ENCODE data around the gene KCTD10.
"Not testable (repeated sequence)": the region's sequence is repeated elsewhere in the genome, so short reads cannot be mapped to it uniquely, and the experiment has no call there.

KCTD10 gene

DNA sequence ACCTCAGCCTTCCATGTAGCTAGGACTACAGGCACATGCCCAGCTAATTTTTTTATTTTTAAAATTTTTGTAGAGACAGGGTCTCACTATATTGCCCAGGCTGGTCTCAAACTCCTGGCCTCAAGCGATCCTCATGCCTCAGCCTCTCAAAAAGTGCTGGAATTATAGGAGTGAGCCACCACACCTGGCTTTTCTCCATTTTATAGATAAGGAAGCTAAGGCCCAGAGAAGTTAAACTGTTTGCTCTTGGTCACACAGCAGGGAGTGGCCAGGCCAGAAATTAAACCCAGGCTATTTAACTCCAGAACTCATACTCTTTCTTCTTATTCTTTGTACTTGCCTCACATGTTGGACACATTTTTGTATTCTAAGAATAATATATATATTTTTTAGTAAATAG is 16.8 kb upstream of the KCTD10 start:
- DNase-seq, result no peak

DNA sequence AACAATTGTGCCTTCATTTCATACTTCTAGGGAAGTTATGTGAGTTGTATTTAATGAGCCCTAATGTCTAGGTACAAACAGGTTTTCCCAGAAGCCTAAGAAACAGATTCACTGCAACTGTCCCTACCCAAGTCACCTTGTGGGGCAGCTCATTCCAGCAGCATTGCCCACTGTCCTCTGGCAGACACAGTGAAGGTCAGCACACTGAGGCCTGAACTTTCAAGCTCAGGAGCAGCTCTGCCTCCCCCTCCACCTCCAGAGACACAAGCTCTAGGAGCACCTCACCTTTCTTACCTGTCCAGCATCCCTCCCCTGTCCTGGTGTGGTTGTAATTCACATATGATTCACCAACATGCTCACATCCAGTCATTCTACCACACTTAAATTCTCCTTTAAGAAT is 16.0 kb upstream of the KCTD10 start:
- no peak for DNase-seq

DNA sequence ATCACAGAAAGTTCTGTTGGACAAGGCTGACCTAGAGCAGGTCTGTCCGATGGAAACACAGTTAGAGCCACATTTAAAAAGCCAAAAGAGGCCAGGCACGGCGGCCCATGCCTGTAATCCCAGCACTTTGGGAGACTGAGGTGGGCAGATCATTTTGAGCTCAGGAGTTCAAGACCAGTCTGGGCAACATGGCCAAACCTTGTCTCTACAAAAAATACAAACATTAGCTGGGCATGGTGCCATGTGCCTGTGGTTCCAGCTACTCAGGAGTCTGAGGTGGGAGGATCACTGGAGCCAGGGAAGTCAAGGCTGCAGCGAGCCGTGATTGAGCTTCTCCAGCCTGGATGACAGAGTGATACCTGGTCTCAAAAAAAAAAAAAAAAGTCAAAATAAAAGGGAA is 15.3 kb upstream of the KCTD10 start:
- no peak for DNase-seq

DNA sequence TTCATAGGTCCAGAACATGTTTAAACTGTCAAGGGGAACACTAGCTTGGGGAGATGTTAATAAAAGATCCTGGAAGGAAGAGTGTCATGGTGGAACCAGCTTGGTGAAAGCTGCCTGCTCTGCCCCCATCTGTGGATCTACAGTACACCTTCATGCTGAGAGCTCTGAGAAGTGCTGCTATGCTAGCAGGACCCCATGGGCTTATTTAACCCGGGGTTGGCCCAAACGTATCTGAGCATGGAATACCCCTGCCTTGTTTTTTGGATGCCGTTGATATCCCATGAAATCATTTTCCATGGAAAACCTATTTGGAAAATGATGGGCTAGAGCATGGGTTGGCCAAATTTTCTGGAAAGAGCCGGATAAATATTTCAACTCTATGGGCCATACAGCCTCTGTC is 14.6 kb upstream of the KCTD10 start:
- DNase-seq, result no peak

DNA sequence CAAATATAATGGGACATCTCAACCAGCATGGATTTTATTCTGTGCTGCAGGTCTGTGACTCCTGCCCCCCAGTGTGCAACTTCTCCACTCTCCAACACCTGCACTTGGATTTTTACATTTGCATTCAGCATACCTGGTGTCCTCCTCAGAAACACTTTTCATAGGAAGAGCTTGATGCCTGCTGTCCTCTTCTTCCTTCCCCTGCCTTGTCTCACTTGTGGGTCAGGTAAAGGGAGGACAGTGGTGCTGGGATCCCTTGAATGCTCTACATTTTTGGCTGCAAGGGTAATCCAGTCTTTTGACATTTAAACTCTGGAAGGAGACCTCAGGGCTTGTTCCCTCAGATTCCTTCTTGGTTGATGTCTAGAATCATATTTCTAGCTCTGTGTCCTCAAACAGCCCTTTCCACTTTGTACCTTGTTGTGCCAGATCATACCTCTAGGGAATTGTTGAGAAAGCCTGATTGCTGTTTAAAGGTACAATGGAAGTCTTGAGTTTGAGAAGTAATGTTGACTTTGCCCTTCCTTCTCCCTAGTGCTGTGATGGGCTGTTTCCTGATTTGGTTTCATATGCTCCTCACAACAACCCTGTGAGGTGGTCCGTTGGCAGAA is 13.0 kb upstream of the KCTD10 start:
- no peak for DNase-seq

DNA sequence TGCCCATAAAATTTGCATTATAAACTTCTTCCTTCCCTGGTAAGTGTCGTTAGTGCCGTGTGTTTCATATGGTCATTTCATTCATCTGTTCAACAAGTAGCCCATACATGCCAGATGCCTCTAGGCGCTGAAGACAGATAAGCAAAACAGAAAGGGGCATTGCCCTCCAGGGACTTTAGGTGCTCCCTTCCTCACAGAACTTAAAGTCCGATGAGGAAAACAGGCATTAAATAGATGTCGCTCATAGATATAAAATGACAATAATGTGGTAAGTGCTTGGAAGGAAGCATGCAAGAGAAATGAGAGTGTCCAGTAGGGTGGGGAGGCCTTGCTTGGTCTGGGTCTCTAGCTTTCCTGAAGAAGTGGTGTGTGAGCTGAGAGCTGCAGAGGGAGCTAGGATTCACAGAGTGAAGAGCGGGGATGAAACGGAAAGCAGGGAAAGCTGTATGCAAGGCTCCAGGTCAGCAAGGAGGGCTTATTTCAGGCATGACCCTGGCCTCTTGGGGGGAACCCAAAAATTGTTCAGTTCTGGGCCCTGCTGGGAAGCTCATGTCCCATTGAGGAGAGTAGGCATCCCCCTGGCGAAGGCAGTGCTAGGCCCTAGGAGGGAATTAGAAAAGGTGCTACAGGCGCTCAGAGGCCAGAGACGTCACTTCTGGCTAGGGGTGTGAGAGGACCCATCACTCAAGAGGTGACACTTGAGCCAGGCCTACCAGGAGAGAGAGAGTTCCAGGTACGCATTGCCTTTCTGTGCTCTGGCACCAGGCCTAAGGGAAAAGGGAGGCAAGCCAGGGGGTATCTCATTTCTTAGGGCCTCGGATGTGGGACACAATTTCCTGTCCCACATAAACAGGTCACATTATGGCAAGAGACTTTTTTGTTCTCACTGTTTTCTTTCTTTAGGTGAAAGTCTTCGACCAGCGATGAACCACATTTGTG is 12.2 kb upstream of the KCTD10 start:
- DNase-seq, result no peak

DNA sequence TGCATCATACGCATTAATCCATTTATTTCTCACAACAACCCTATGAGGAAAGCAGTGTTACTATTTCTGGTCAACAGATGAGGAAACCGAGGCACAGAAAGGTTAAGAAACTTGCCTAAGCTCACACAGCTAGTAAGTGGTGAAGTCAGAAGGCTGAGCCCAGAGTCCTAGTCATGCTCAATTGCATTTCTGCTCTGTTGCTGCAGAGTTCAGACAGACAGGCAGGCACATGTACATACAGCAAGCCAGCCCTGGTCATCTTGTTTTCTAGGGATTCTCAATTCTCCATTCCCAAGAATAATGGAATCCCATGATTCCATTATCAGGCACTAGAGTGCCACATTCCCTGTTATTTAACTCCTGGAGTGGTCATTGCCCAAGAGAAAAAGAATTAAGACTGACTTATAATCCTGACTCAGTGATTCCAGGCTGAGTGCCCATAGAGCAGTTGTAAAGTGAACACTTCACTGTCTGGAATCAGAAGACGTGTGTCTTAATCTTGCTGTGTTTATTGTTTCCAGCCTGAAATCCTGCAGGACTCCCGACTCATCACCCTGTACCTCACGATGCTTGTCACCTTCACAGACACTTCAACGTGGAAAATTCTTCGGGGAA is 11.1 kb upstream of the KCTD10 start:
- no peak for DNase-seq

DNA sequence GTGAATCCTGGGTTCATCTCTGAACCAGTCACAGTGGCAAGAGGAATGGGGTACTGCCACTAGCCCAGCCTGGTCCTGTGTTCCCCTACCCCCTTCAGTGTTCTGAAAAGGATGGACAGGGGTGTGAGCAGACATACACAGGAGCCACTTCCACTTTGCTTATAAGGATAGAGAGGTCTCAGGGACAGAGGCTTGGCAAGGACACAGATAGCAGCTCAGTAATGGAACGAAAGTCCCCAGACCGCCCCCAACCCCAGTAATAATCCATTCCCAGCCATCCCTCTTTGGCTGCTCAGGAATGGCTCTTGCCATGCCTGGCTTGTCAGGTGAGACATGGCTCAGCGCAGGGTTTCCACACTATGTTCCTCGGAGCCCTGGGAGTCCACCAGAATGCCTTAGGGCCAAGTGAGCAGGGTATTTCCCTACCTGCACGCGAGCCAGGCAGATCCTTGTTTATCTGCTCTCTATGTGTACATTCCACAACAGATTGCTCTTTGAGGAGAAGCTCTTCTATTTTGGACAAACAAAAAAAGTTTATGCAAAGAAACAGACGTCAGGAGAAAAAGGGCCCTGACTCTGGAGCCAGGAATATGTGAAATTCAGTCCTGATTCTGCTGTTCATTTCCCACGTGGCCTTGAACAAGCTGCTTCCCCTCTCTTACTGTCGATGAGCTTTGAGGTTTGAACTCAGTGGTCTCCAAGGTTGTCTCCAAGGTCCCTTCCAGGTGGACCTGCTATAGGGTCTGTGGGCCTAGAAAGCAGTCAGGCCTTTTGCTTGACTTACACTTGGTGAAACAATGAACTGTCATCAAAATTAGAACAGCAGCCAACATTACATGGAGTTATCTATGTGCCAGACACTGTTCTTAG is 10.3 kb upstream of the KCTD10 start:
- no peak for DNase-seq

DNA sequence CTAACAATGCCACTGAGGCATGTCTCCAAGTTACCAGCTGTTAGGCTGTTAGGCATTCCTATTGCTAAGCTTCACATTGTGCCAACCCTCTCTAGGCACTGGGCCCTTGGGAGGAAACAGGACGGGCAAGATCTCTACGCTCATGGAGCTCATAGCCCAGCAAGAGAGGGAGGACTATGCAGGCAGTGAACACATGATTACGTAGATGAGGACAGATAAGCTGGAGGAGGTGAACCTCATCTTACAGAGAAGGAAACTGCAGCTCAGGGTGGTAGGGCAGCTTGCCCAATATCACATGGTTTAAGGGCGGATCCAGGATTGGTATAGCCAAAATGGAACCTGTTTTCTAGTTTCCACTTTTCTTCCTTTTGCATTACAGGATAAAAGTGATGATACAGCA is 8.1 kb upstream of the KCTD10 start:
- no peak for DNase-seq

DNA sequence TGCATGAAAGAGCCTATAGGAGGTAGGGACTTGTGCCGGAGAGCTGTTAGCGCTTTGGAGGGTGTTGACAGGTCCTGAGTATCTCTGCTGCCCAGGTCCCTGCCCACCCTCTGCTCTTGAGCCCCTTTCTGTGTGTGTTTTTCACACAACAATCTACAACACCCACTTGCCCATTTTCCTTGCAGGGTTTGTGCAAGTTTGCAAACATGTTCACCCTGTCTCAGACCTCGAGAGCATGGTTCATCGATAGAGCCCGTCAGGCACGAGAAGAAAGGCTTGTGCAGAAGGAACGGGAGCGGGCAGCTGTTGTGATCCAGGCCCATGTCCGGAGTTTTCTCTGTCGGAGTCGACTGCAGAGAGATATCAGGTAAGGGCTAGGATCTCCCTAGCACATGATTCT is 6.2 kb upstream of the KCTD10 start:
- DNase-seq, result no peak

DNA sequence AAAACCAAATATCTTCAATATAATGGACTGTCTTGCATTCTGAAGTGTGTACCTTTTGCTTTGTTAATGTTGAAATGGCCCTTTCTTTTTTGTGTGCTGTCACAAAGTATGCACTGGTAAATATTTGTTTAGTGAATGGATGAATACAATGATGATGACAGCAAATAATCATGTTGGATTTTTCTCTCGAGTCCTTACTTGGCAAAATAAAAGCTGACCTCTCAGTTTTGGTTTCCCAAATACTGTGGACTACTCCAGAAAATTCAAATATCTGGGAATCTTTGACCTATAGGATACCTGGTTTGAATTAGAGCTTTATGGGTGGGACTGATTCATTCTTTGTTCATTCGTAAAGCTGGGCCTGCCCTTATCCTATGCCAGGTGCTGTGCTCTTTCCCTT is 5.8 kb upstream of the KCTD10 start:
- DNase-seq, result no peak

DNA sequence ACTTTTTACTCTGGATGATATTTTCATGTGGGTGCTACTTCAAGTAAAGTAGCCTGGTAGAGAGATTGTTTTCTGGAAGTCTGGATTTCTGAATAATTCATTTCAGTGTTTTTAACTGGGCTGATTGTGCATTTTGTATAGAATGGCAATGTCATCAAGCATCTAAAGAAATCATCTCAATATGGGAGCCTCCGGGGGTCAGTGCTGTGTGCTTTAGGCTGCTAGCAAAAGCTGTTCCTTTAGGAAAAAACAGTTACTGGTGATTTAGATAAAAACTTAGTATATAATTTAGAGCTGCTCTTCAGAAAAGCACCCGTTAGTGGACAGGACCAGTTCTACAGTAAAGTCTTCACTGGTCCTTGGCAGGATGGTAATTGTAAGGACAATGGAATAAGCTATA is 5.4 kb upstream of the KCTD10 start:
- no peak for DNase-seq

DNA sequence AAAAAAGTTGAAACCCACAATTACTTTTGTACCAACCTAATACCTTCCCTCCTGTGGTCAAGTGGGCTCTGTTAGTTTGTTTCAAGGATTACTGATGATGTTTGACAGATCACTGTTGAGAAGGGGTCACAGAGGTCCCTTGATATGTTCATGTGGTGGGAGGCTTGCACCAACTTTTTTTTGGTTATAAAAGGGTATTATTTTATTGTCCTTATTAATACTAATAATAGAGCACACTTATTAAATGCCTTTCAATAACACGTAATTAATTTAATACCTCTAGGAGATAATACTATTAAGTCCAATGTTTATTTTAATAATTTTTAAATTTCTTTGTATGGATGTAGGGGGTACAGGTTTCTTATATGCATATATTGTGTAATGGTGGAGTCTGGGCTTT is 4.8 kb upstream of the KCTD10 start:
- no peak for DNase-seq

DNA sequence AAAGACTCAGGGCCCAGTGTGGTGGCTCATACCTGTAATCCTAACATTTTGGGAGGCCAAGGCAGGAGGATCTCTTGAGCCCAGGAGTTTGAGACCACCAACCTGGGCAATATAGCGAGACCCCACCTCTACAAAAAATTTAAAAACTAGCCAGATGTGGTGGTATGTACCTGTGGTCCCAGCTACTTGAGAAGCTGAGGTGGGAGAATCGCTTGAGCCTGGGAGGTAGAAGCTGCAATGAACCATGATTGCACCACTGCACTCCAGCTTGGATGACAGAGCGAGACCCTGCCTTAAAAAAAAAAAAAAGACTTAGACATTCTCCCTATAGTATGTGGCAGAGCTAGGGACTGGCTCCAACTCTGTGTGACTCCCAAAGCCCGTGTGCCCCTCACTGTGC is 3.3 kb upstream of the KCTD10 start:
- no peak for DNase-seq

DNA sequence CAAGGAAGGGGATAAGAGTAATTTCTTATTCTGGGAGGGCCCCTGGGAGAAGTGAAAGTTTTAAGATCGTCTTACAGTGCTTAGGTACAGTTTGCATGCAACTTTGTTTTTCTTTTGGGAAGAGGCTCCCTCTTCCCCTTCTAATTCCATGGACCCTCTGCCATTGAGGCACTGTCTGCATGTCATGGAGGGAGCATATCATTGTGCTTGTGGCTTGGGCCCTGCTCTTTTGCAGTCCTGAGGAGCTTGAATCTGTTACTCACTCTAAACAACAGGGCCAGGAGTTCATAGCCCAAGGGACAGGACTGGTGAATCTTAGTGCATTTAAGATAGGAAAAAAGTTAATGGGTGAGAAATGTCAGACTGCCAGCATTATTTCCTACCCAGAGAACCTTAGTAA is 2.7 kb upstream of the KCTD10 start:
- DNase-seq, result no peak

DNA sequence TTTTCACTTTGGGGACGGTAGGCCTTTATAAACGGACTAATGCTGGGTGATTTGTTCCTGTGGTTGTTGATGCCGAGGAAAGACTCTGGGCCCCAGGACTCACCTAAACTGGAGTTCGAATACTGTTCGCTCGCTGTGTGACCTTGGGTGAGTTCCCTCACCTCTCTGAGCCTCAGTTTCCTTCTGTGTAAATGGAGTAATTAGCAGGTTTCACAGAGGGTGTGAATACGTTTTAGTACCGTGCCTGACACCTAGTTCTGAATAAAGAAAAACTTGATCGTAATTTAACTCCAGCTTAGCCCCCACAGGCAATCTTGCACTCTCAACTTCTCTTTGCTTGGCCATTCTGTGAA is 839 bp upstream of the KCTD10 start:
- DNase-seq, result no peak

DNA sequence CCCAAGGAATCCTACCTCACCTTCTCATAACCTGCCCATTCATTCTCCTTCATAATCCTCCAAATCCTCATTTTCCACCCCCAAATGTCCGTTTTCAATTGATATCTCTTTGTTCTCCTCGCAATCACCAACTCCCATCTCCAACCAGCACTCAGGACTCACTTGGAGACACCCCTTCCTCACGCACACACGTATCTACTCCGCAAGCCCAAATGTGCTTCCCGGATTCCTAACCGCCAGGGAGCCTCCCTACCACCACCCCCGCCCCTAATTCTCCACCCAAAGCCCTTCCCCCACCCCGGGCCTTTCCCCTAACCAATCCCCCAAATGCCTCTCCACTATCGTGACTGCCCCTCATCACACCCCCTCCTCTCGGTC is 304 bp downstream of the KCTD10 start:
- DNase-seq, result no peak

DNA sequence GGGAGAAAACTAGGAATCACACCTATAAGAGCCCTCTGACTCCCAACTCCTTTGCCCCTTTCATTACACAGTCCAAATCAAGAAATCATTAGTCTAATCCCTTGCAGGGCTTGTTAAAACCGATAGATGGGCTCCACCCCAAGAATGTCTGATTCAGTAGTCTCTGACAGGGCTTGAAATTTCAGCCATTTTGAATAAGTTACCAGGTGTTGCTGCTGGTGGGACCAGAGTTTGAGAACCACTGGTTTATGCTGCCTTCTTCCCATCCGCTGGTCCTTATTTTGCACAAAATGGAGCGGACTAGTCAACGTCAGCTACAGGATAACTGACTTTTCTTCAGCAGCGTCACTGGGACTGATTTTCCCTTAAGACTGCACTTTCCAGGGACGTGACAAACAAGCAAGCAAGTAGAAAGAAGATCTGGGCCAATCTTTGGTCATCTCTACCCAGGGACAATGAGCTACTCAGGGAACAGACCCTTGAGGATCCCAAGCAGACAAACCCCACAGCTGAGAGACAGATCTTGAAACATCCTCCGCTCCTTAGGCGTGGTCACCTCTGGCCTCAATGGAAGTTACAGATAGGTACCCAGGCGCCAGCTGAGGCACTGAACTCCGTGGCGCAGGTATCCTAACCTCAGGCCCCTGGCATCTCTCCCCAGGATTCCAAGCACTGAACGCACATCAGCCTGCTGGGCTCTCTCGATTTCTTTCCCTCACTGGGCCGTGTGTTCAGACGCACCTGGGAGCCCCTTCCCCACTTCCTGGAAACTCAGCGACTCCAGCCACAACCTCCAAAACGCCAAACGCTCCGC is 900 bp downstream of the KCTD10 start:
- DNase-seq, result no peak

DNA sequence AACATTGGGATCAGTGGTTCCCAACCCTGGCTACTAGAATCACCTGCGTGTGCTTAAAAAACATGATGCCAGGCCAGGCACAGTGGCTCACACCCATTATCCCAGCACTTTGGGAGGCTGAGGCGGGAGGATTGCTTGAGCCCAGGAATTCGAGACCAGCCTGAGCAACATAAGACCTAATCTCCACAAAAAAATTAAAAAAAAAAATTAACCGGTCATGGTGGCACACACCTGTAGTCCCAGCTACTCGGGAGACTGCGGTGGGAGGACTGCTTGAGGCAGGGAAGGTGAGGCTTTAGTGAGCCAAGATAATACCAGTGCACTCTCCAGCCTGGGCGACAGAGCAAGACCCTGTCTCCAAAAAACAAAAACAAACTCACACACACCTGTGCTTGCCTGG is 2.0 kb downstream of the KCTD10 start:
- no peak for DNase-seq

DNA sequence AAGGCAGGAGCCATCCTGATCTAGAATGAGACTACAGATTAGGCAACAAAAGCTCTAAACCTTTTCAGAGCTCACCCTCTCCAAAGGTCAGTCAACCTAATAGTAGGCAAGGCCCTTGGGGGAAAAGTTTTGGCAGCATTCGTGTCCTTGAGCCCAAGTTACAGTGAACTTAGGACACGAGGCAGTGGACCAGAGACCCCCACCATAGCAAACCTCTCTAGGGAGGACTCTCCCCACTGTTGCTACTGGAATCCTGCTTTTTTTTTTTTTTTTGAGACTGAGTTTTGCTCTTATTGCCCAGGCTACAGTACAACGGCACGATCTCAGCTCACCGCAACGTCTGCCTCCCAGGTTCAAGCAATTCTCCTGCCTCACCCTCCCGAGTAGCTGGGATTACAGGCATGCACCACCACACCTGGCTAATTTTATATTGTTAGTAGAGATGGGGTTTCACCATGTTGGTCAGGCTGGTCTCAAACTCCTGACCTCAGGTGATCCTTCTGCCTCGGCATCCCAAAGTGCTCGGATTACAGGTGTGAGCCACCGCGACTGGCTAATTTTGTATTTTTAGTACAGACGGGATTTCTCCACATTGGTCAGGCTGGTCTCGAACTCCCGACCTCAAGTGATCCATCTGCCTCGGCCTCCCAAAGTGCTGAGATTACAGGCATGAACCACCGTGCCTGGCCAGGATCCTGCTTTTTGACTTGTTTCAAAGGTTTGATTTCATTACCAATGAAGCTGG is 3.4 kb downstream of the KCTD10 start:
- DNase-seq, result not testable (repeated sequence)

DNA sequence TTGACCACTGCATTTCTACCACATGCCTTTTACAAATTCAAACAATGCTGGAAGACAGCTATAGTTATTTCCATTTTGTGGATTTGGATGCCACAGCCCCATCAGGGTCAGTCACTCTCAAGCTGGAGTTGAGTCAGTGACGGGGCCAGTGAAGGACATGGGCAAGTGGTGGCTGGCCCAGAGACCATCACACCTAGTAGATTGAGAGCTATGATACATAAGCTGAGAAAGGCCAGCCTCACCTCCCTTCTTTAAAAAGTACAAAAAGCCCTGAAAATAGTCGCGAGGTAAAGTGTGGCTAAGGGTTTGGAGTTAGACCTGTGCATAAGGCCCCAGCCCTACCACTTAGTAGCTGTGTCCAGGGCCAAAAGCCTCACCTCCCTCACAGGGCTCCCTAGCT is 4.1 kb downstream of the KCTD10 start:
- DNase-seq, result no peak

DNA sequence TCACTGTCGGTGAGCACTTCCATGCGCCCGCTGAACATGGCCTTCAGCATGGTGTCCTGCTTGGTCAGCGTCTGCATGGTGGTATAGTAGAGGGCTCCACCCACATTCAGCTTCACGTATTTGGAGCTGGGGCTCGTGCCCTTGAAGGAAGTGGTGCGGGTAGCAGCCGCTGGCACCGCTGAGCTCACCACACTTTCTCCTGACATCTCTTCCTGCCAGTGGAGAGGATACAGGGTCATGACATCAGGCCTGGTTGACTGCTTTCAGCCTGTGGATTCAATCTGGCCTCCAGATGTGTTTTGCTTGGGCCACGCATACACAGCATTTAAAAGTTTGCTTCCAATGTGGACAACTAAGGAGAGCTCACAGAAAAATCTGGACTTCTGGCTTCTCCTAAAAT is 7.6 kb downstream of the KCTD10 start:
- no peak for DNase-seq

Data from activated CD4-positive, alpha-beta T cell treated with anti-CD3 and anti-CD28 coated beads, Interleukin-2, amount 50 U/mL, for 16 hours (primary cell).